ENCODE data around the gene FAT2. TPM values are rescaled to one million over a fixed set of nuclear protein-coding genes. Genes with fewer than 3 reads are reported as not detected.

The FAT2 gene
- total and polyA plus RNA-seq, 2 donors (not counting 1 experiment from before 2014, with no cell fraction given): not detected

GRCh38 chr5:151569132-151570046 lies 21.7 kb downstream of the FAT2 start:
- no peaks in the 10 kb centered on the region for H4K20me1 ChIP-seq (ENCODE audit: control insufficient read depth, insufficient read depth, low read length, poor library complexity, severe bottlenecking)
- POLR2A ChIA-PET: no interaction called here
- H3K4me3 ChIP-seq (ENCODE audit: control extremely low read depth in 1 of 5, extremely low read depth in 1 of 5, insufficient read depth in 1 of 5, low read depth in 2 of 5, low read length in 4 of 5): no peak overlapping the region
- CTCF ChIA-PET: no interaction called here
- peaks cover 10 to 15% of the 10 kb centered on the region in 2 donors for H3K4me1 ChIP-seq (ENCODE audit: control insufficient read depth in 2 of 2, insufficient read depth in 2 of 2, low read length in 2 of 2)
- intact Hi-C loops (cut with micrococcal nuclease): no loop called here
- 96% methylated on average over 2 of the region's 8 CpGs for WGBS (ENCODE audit: insufficient coverage)
- H3K27me3 ChIP-seq (replicated peaks in 1 of 4; ENCODE audit: control extremely low read depth in 1 of 4, control insufficient read depth in 3 of 4, insufficient read depth in 4 of 4, low read length in 3 of 4): no peaks in the 10 kb centered on the region
- TF ChIP-seq EZH2 (IDR thresholded peaks at IDR 0.05; ENCODE audit: borderline replicate concordance, insufficient read depth, low read depth, low read length, poor library complexity, severe bottlenecking): no peak
- TF ChIP-seq, protein P1, sequence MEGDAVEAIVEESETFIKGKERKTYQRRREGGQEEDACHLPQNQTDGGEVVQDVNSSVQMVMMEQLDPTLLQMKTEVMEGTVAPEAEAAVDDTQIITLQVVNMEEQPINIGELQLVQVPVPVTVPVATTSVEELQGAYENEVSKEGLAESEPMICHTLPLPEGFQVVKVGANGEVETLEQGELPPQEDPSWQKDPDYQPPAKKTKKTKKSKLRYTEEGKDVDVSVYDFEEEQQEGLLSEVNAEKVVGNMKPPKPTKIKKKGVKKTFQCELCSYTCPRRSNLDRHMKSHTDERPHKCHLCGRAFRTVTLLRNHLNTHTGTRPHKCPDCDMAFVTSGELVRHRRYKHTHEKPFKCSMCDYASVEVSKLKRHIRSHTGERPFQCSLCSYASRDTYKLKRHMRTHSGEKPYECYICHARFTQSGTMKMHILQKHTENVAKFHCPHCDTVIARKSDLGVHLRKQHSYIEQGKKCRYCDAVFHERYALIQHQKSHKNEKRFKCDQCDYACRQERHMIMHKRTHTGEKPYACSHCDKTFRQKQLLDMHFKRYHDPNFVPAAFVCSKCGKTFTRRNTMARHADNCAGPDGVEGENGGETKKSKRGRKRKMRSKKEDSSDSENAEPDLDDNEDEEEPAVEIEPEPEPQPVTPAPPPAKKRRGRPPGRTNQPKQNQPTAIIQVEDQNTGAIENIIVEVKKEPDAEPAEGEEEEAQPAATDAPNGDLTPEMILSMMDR (IDR thresholded peaks at IDR 0.05): no peak
- no peak overlapping the region for H3K4me2 ChIP-seq (replicated peaks; ENCODE audit: low read depth, low read length, poor library complexity, severe bottlenecking)
- Mint-ChIP-seq H3K4me3 (no peak overlapping the region), H3K27ac (no peak overlapping the region), H3K27me3 (no peaks in the 10 kb centered on the region), H3K4me1 (peaks cover 17% of the 10 kb centered on the region), H3K9me3 (ENCODE audit: insufficient read depth) (no peaks in the 10 kb centered on the region)
- ATAC-seq (ENCODE audit: low read depth) (no peak), DNase-seq (no peak)
- peaks cover 0 to 5% (median 0%) of the 10 kb centered on the region in 3 donors for H3K9me3 ChIP-seq (ENCODE audit: control extremely low read depth in 1 of 3, control insufficient read depth in 2 of 3, insufficient read depth in 1 of 3, low read length in 2 of 3)
- H3K79me2 ChIP-seq (ENCODE audit: control insufficient read depth, insufficient read depth, low read length): no peaks in the 10 kb centered on the region
- H3K9ac ChIP-seq (ENCODE audit: low read length): no peak overlapping the region
- no peak overlapping the region for H3K27ac ChIP-seq (ENCODE audit: low read length in 2 of 2)
- no peaks in the 10 kb centered on the region for H3K36me3 ChIP-seq (replicated peaks in 1 of 2; ENCODE audit: control extremely low read depth in 1 of 2, control insufficient read depth in 1 of 2, extremely low read depth in 1 of 2, insufficient read depth in 2 of 2, low read length in 1 of 2)
- H2AFZ ChIP-seq (ENCODE audit: insufficient read depth, low read depth, low read length, poor library complexity, severe bottlenecking): no peak overlapping the region

DNA sequence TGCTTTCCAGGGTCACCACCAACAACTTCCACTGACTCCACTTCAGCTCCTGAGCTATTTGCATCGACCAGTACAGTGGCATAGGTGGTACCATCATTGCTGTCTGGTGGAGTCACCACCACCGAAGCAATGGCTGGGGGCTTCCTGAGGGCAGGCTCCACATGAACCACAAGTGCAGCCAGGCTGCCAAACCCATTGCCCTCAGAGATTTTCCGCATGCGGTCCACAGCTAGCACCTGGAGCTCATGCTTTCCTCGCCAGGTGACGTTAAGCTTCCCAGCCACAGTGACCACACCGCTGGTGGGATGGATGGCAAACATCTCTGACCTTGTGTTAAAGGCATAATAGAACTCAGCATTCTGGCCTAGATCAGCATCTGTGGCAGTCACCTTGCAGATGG lies 23.1 kb downstream of the FAT2 start:
- intact Hi-C loops (cut with micrococcal nuclease): no loop called here
- H2AFZ ChIP-seq (ENCODE audit: insufficient read depth, low read depth, low read length, poor library complexity, severe bottlenecking): no peak overlapping the region
- H3K4me2 ChIP-seq (replicated peaks; ENCODE audit: low read depth, low read length, poor library complexity, severe bottlenecking): no peak overlapping the region
- no peak overlapping the region for H3K27ac ChIP-seq (ENCODE audit: low read length in 2 of 2)
- no peaks in the 10 kb centered on the region for H3K36me3 ChIP-seq (replicated peaks in 1 of 2; ENCODE audit: control extremely low read depth in 1 of 2, control insufficient read depth in 1 of 2, extremely low read depth in 1 of 2, insufficient read depth in 2 of 2, low read length in 1 of 2)
- POLR2A ChIA-PET: no interaction called here
- CTCF ChIA-PET: interaction anchor here (1.0 to 1.5 kb wide), 2 partner anchors 9 to 11 kb away, joined by 3 to 7 read pairs; no protein-coding TSS in a partner anchor
- no peaks in the 10 kb centered on the region for H3K79me2 ChIP-seq (ENCODE audit: control insufficient read depth, insufficient read depth, low read length)
- peaks cover 10 to 15% of the 10 kb centered on the region in 2 donors for H3K4me1 ChIP-seq (ENCODE audit: control insufficient read depth in 2 of 2, insufficient read depth in 2 of 2, low read length in 2 of 2)
- Mint-ChIP-seq H3K4me3 (no peak overlapping the region), H3K4me1 (peaks cover 17% of the 10 kb centered on the region), H3K27ac (no peak overlapping the region), H3K9me3 (ENCODE audit: insufficient read depth) (no peaks in the 10 kb centered on the region), H3K27me3 (no peaks in the 10 kb centered on the region)
- no peak for ATAC-seq (ENCODE audit: low read depth)
- H4K20me1 ChIP-seq (ENCODE audit: control insufficient read depth, insufficient read depth, low read length, poor library complexity, severe bottlenecking): no peaks in the 10 kb centered on the region
- H3K4me3 ChIP-seq (ENCODE audit: control extremely low read depth in 1 of 5, extremely low read depth in 1 of 5, insufficient read depth in 1 of 5, low read depth in 2 of 5, low read length in 4 of 5): no peak overlapping the region
- H3K9me3 ChIP-seq (ENCODE audit: control extremely low read depth in 1 of 3, control insufficient read depth in 2 of 3, insufficient read depth in 1 of 3, low read length in 2 of 3): peaks cover 0 to 5% (median 0%) of the 10 kb centered on the region in 3 donors
- no peaks in the 10 kb centered on the region for H3K27me3 ChIP-seq (replicated peaks in 1 of 4; ENCODE audit: control extremely low read depth in 1 of 4, control insufficient read depth in 3 of 4, insufficient read depth in 4 of 4, low read length in 3 of 4)
- TF ChIP-seq, protein P1 (IDR thresholded peaks at IDR 0.05): no peak
- TF ChIP-seq EZH2 (IDR thresholded peaks at IDR 0.05; ENCODE audit: borderline replicate concordance, insufficient read depth, low read depth, low read length, poor library complexity, severe bottlenecking): no peak
- H3K9ac ChIP-seq (ENCODE audit: low read length): no peak overlapping the region
- WGBS (ENCODE audit: insufficient coverage): 88% methylated on average over 7 of the region's 7 CpGs
- DNase-seq: no peak
